HEK293 (cell line): ENCODE data around the gene SMYD1.

ENCODE experiments used
- CTCF ChIA-PET: fragments of 350-600 bp; formaldehyde crosslinking; extraction: SDS; loops from one replicate; lab custom pipeline; 2021; ENCODE audit warnings: antibody characterized with exemption; lab: Yijun Ruan, JAX
- POLR2A ChIA-PET: fragments of 300-600 bp; formaldehyde crosslinking; extraction: SDS; loops from one replicate; lab custom pipeline; 2020; ENCODE audit warnings: antibody characterized with exemption, inconsistent platforms; lab: Yijun Ruan, JAX
- H3K27ac ChIP-seq: fragments of 200-500 bp; sonication (Bioruptor generic); 2 replicates; pipeline ENCODE4 v1.5.1; 2014; ENCODE audit warnings: low read depth, low read length, control low read depth, inconsistent platforms; ENCODE audit errors: extremely low read depth
- H3K36me3 ChIP-seq, 2 experiments: fragments of 200-500 bp in 1 of 2; sonication (Bioruptor generic) in 1 of 2; 1 replicate in 1 of 2; 2 replicates in 1 of 2; pipeline ENCODE4 v1.5.1; 2014 to 2017; ENCODE audit warnings: inconsistent platforms in 2 of 2, low read length in 2 of 2; ENCODE audit not compliant: control insufficient read depth in 2 of 2, insufficient read depth in 1 of 2
- H3K4me1 ChIP-seq: fragments of 200-500 bp; sonication (Bioruptor generic); 2 replicates; pipeline ENCODE4 v1.5.1; 2014; ENCODE audit warnings: mild to moderate bottlenecking, low read length, inconsistent platforms; ENCODE audit not compliant: control insufficient read depth, insufficient read depth
- H3K4me3 ChIP-seq: 2 replicates; pipeline ENCODE4 v1.5.1; 2011; ENCODE audit warnings: low read depth, mild to moderate bottlenecking, control low read depth, low read length, moderate library complexity
- H3K9me3 ChIP-seq: fragments of 200-500 bp; sonication (Bioruptor generic); 2 replicates; pipeline ENCODE4 v1.5.1; 2014; ENCODE audit warnings: low read depth, low read length, inconsistent platforms; ENCODE audit not compliant: control insufficient read depth, insufficient read depth
- INSM2 ChIP-seq: fragments of 450-650 bp; formaldehyde crosslinking; IDR thresholded peaks from 2 replicates; pipeline ENCODE4 v1.5.1; 2016; ENCODE audit warnings: missing biosample characterization, missing genetic modification characterization
- KLF7 ChIP-seq: fragments of 450-650 bp; formaldehyde crosslinking; IDR thresholded peaks from 2 replicates; pipeline ENCODE4 v1.5.1; 2016; ENCODE audit warnings: missing biosample characterization, missing genetic modification characterization, borderline replicate concordance
- KLF9 ChIP-seq: fragments of 450-650 bp; formaldehyde crosslinking; IDR thresholded peaks from 2 replicates; pipeline ENCODE4 v1.5.1; 2016; ENCODE audit warnings: missing biosample characterization, missing genetic modification characterization, low read depth
- OVOL3 ChIP-seq: fragments of 450-650 bp; formaldehyde crosslinking; IDR thresholded peaks from 2 replicates; pipeline ENCODE4 v1.5.1; 2016; ENCODE audit warnings: missing biosample characterization, missing genetic modification characterization
- PRDM2 ChIP-seq: fragments of 450-650 bp; formaldehyde crosslinking; IDR thresholded peaks from 2 replicates; pipeline ENCODE4 v1.5.1; 2016; ENCODE audit warnings: missing biosample characterization, missing genetic modification characterization, borderline replicate concordance
- ZBTB48 ChIP-seq: fragments of 450-650 bp; formaldehyde crosslinking; IDR thresholded peaks from 2 replicates; pipeline ENCODE4 v1.5.1; 2016; ENCODE audit warnings: missing biosample characterization, missing genetic modification characterization
- ZFP69B ChIP-seq: fragments of 450-650 bp; formaldehyde crosslinking; IDR thresholded peaks from 2 replicates; pipeline ENCODE4 v1.5.1; 2016; ENCODE audit warnings: missing biosample characterization, missing genetic modification characterization
- ZNF138 ChIP-seq: fragments of 450-650 bp; formaldehyde crosslinking; IDR thresholded peaks from 2 replicates; pipeline ENCODE4 v1.5.1; 2016; ENCODE audit warnings: missing biosample characterization, missing genetic modification characterization, borderline replicate concordance
- ZNF146 ChIP-seq: fragments of 450-650 bp; formaldehyde crosslinking; IDR thresholded peaks from 2 replicates; pipeline ENCODE4 v1.5.1; 2016; ENCODE audit warnings: missing biosample characterization, missing genetic modification characterization
- ZNF221 ChIP-seq: fragments of 450-650 bp; formaldehyde crosslinking; IDR thresholded peaks from 2 replicates; pipeline ENCODE4 v1.5.1; 2017; ENCODE audit warnings: missing biosample characterization, missing genetic modification characterization, borderline replicate concordance
- ZNF274 ChIP-seq, 2 experiments: fragments of 200-500 bp in 1 of 2; fragments of 450-650 bp in 1 of 2; sonication (Bioruptor generic) in 1 of 2; formaldehyde crosslinking in 1 of 2; IDR thresholded peaks; 2 replicates each; pipeline versions ENCODE4 v1.5.1 to v1.6.1; 2014 to 2016; ENCODE audit warnings: borderline replicate concordance in 1 of 2, inconsistent platforms in 1 of 2, low read length in 1 of 2, missing biosample characterization in 1 of 2, missing genetic modification characterization in 1 of 2
- ZNF280D ChIP-seq: fragments of 450-650 bp; formaldehyde crosslinking; IDR thresholded peaks from 2 replicates; pipeline ENCODE4 v1.5.1; 2016; ENCODE audit warnings: missing biosample characterization, missing genetic modification characterization
- ZNF654 ChIP-seq: fragments of 450-650 bp; formaldehyde crosslinking; IDR thresholded peaks from 2 replicates; pipeline ENCODE4 v1.5.1; 2016; ENCODE audit warnings: low read depth, missing biosample characterization, missing genetic modification characterization
- ZNF660 ChIP-seq: fragments of 450-650 bp; IDR thresholded peaks from 2 replicates; pipeline ENCODE4 v1.5.1; 2018; ENCODE audit warnings: missing biosample characterization, mild to moderate bottlenecking, missing genetic modification characterization
- TF ChIP-seq, protein P1 (sequence below): fragments of 450-650 bp; formaldehyde crosslinking; IDR thresholded peaks from 2 replicates; pipeline ENCODE4 v1.5.1; 2017; ENCODE audit warnings: missing biosample characterization, missing genetic modification characterization

Gene SMYD1

GRCh38 chr2:88129313-88129959 is 61.8 kb downstream of the SMYD1 start:
- Histone ChIP-seq H3K36me3 (no peaks in the 10 kb centered on the region), H3K9me3 (no peaks in the 10 kb centered on the region), H3K4me3 (no peak overlapping the region), H3K27ac (no peak overlapping the region), H3K4me1 (peaks cover 2% of the 10 kb centered on the region; the same call in 1 of the 2 replicates)
- CTCF ChIA-PET: interaction anchor here (0.5 to 0.6 kb wide), 2 partner anchors 89 to 541 kb away, joined by 3 to 4 read pairs; no protein-coding TSS in a partner anchor
- POLR2A ChIA-PET: no interaction called here
- TF ChIP-seq ZNF654 (tag by site-specific recombination) (no peak), ZNF274 (IDR thresholded peaks at IDR 0.05; ENCODE audit: low read length) (no peak), ZNF274 (tag by site-specific recombination; IDR thresholded peaks at IDR 0.05; ENCODE audit: borderline replicate concordance) (no peak), PRDM2 (tag by site-specific recombination) (no peak), ZNF138 (tag by site-specific recombination) (no peak), ZFP69B (no peak), ZNF146 (tag by site-specific recombination) (no peak), ZBTB48 (no peak), ZNF280D (tag by site-specific recombination) (no peak), KLF9 (tag by site-specific recombination) (no peak), ZNF660 (tag by site-specific recombination) (no peak), OVOL3 (tag by site-specific recombination) (no peak), INSM2 (tag by site-specific recombination) (no peak), ZNF221 (tag by site-specific recombination) (no peak), KLF7 (tag by site-specific recombination) (no peak)
- TF ChIP-seq, protein P1, sequence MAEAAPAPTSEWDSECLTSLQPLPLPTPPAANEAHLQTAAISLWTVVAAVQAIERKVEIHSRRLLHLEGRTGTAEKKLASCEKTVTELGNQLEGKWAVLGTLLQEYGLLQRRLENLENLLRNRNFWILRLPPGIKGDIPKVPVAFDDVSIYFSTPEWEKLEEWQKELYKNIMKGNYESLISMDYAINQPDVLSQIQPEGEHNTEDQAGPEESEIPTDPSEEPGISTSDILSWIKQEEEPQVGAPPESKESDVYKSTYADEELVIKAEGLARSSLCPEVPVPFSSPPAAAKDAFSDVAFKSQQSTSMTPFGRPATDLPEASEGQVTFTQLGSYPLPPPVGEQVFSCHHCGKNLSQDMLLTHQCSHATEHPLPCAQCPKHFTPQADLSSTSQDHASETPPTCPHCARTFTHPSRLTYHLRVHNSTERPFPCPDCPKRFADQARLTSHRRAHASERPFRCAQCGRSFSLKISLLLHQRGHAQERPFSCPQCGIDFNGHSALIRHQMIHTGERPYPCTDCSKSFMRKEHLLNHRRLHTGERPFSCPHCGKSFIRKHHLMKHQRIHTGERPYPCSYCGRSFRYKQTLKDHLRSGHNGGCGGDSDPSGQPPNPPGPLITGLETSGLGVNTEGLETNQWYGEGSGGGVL (tag by site-specific recombination): no peak
